Measurements from ENCODE around the gene SCYGR1.

DNA sequence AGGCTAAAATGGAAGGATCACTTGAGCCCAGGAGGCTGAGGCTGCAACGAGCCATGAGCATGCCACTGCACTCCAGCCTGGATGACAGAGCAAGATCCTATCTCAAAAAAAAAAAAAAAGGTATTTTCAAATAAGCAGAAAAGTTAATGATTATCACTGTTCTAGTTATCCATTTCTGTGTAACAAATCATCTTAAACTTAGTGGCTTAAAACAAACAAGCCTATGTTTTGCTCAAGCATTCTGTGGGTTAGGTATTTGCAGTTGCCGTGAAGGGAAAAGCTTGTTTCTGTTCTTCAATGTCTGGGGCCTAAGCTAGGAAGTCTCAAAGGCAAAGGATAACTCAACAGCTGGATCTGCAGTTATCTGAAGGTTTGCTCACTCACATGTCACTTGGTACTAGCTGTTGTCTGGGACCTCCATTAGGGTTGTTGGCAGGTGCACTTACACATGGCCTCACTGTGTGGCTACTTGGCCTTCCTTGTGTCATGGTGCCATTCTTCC is 48.6 kb downstream of the SCYGR1 start:
- TF ChIP-seq ZNF274 (IDR thresholded peaks at IDR 0.05; ENCODE audit: low read depth, low read length): no peak
- no peak for TF ChIP-seq YY1 (IDR thresholded peaks at IDR 0.05; ENCODE audit: insufficient read depth, insufficient read length)
